ENCODE measurements around the gene PLEKHB1.

The PLEKHB1 gene

DNA sequence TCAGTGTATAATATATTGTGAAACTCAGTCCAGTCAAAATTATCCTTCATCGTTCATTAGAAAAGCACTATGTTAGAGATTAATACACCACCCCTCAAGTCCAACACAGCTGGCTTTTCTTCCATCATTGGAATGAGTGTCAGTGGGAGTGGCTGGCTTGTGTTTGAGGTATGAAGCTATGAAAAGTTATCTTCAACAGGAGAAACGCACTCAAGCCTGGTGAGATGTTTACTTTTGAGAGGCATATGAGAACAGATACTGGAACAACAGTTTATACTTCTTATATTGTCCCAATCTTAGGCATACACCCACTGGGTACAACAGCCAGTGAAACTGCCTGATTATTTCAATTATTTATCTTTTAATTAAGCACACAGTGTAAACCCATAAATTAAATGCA is 34.3 kb downstream of the PLEKHB1 start:
- ATAC-seq (no peak), DNase-seq (no peak)

GRCh38 chr11:73693899-73694525 is 47.6 kb downstream of the PLEKHB1 start:
- DNase-seq (no peak), ATAC-seq (no peak)

GRCh38 chr11:73705053-73705452 is 58.7 kb downstream of the PLEKHB1 start:
- no peak for ATAC-seq
- no peak for DNase-seq

GRCh38 chr11:73710964-73711363 is 64.6 kb downstream of the PLEKHB1 start:
- no peak for ATAC-seq
- no peak for DNase-seq

All from stimulated activated naive CD8-positive, alpha-beta T cell treated with anti-CD3 and anti-CD28 coated beads, Interleukin-15, Interleukin-2, amounts not matched to agents 100 U/mL and 50 U/mL, for 24 hours (primary cell).